HCT116 (cell line): ENCODE measurements around the gene ACOT7.
A peak's percentile ranks its signal among the peaks of the same experiment; 100 is the strongest.

Experiments used
- EGR1 ChIP-seq: IDR thresholded peaks from 2 replicates; pipeline ENCODE4 v1.6.1; 2012; ENCODE audit warnings: low read depth
- EZH2 ChIP-seq: fragments of 200-600 bp; sonication (generic); IDR thresholded peaks from 2 replicates; pipeline ENCODE4 v1.6.1; 2017; ENCODE audit warnings: antibody characterized with exemption, mixed run types
- EZH2phosphoT487 ChIP-seq: fragments of 200-600 bp; IDR thresholded peaks from 2 replicates; pipeline ENCODE4 v1.6.1; 2018; ENCODE audit warnings: antibody characterized with exemption, borderline replicate concordance
- POLR2A ChIP-seq: IDR thresholded peaks from 2 replicates; pipeline ENCODE4 v1.7.0; 2011; ENCODE audit warnings: borderline replicate concordance; ENCODE audit not compliant: insufficient read depth, insufficient read length; ENCODE audit errors: extremely low read depth
- POLR2AphosphoS5 ChIP-seq: IDR thresholded peaks from 2 replicates; pipeline ENCODE4 v1.6.1; 2011; ENCODE audit warnings: mild to moderate bottlenecking, low read depth, low read length, moderate library complexity
- SP1 ChIP-seq: IDR thresholded peaks from 2 replicates; pipeline ENCODE4 v1.6.1; 2012; ENCODE audit warnings: low read depth
- TCF7L2 ChIP-seq: IDR thresholded peaks from 2 replicates; pipeline ENCODE4 v1.7.0; 2011; ENCODE audit warnings: borderline replicate concordance, inconsistent platforms; ENCODE audit not compliant: insufficient read depth, insufficient read length; ENCODE audit errors: extremely low read depth
- ZFX ChIP-seq: fragments of 450-650 bp; IDR thresholded peaks from 2 replicates; pipeline ENCODE4 v1.6.1; 2017
- ZNF274 ChIP-seq: fragments of 200-500 bp; sonication (Bioruptor generic); IDR thresholded peaks from 2 replicates; pipeline ENCODE4 v1.6.1; 2014; ENCODE audit warnings: mild to moderate bottlenecking, low read depth, low read length, inconsistent platforms
- TF ChIP-seq, protein P1 (sequence below), 3 experiments: fragments of 200-600 bp in 1 of 3; sonication (generic) in 1 of 3; IDR thresholded peaks in 2 of 3; conservative IDR thresholded peaks in 1 of 3; 2 replicates each; pipeline ENCODE4 v1.5.1; 2012 to 2017; ENCODE audit warnings: low read depth in 2 of 3, low read length in 2 of 3, antibody characterized with exemption in 1 of 3, borderline replicate concordance in 1 of 3, control low read depth in 1 of 3, mild to moderate bottlenecking in 1 of 3, mixed read lengths in 1 of 3, mixed run types in 1 of 3, moderate library complexity in 1 of 3; ENCODE audit not compliant: insufficient read depth in 1 of 3
- TF ChIP-seq, protein P2 (sequence below): IDR thresholded peaks from 2 replicates; pipeline ENCODE4 v1.6.1; 2012

- TF ChIP-seq, protein P1, sequence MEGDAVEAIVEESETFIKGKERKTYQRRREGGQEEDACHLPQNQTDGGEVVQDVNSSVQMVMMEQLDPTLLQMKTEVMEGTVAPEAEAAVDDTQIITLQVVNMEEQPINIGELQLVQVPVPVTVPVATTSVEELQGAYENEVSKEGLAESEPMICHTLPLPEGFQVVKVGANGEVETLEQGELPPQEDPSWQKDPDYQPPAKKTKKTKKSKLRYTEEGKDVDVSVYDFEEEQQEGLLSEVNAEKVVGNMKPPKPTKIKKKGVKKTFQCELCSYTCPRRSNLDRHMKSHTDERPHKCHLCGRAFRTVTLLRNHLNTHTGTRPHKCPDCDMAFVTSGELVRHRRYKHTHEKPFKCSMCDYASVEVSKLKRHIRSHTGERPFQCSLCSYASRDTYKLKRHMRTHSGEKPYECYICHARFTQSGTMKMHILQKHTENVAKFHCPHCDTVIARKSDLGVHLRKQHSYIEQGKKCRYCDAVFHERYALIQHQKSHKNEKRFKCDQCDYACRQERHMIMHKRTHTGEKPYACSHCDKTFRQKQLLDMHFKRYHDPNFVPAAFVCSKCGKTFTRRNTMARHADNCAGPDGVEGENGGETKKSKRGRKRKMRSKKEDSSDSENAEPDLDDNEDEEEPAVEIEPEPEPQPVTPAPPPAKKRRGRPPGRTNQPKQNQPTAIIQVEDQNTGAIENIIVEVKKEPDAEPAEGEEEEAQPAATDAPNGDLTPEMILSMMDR (IDR thresholded peaks at IDR 0.05 in 2 of 3, conservative IDR thresholded peaks at IDR 0.05 in 1 of 3; ENCODE audit: borderline replicate concordance in 1 of 3, insufficient read depth in 1 of 3, low read depth in 2 of 3, low read length in 2 of 3): no peak
- TF ChIP-seq EGR1 (no peak), EZH2phosphoT487 (no peak), POLR2A (no peak), TCF7L2 (peak; percentile 76), ZNF274 (no peak), SP1 (no peak), ZFX (no peak), EZH2 (no peak), POLR2AphosphoS5 (no peak)
- TF ChIP-seq, protein P2, sequence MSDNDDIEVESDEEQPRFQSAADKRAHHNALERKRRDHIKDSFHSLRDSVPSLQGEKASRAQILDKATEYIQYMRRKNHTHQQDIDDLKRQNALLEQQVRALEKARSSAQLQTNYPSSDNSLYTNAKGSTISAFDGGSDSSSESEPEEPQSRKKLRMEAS: no peak
These were observed 133.8 kb downstream of the ACOT7 start for GRCh38 chr1:6259491-6260362.
